NCI-H774 (cell line): ENCODE measurements around the gene BTBD16.

Source experiments
- DNase-seq: peaks from one replicate; lab custom pipeline; 2025; lab: John Stamatoyannopoulos, UW

BTBD16 gene

GRCh38 chr10:122294511-122295450 is 23.7 kb downstream of the BTBD16 start:
- no peak for DNase-seq

DNA sequence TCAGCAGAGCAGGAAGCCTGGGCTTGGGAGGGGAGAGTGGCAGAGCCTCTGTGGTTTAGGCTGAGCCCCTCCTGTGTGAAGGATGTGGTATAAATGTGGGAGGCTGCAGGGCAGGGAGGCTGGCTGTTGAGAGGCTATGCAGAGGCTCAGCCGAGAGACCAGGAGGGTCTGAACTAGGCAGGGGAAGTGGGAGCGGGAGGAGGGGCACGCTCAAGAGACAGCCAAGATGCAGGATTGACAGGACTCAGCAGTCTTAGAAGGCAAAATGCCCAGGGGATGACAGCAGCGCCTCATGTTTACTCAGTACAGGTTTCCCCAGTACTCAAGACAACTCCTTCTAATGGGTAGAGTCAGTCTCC is 24.3 kb downstream of the BTBD16 start:
- DNase-seq: no peak

GRCh38 chr10:122296363-122297120 is 25.4 kb downstream of the BTBD16 start:
- no peak for DNase-seq

DNA sequence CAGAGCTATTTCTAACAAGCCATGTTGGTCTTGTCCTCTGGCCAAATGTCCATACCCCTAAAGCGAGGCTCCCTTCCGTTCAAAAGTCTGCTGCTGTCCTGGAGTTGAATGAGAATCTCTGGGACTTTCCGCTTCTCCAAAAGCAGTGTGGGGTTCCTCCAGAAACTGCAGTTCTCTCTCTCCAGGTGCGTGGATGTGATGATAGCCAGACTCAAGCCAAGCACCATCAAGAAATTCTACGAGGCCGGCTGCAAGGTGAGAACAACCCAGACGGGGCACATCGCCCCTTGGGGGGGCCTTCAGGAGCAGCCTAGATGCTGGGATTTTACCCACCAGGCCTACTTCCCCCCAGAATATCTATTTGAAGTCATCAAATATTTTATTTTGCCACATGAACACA is 26.5 kb downstream of the BTBD16 start:
- no peak for DNase-seq

DNA sequence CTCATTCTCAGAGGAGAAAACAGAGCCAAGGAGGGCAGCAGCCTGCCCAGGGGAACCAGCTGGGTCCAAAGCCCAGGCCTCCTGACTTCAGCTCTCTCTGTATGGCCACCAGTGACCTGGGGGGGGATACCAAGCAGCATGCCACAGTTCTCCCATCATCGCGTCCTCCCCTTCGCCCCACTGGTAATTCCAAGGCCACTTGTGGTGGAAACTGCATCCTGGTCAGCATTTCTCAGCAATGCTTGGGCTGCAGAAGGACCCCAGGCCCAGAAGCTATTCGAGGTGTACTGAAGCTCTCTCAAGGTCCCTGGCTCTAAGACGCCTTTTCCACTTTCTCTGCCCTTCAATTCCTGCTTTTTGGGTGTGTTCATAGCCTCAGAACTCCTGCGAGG is 27.1 kb downstream of the BTBD16 start:
- DNase-seq: no peak

GRCh38 chr10:122298598-122299301 is 27.7 kb downstream of the BTBD16 start:
- DNase-seq: peak; percentile 33

DNA sequence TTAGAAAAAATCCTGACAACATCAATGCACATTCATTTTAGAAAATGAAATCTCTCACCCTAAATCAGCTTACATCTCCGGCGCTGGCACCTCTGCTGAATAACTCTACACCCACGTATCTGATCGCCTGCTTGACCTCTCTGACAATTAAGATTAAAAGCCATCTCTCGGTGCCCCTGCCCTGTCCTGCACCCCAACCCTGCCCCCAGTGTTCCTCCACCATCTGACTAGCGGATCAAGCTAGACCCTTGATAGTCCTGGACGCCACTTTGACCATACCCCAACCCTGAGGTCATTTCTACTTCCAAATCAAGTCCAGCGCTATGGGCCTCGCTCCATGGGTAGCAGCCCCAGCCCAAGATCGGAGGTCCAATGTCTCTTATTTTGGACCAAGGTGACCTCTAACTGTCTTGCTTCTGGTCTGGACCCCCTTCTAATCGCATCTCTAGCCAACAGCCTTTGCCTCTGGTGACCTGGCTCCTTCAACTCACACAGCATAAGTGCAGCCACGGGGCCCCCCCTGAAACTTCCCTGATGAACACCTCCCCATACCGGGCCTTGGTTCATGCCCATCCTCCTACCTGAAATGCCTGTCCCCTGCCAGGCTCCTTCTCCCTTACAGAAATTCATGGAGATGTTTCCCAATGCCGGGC is 28.5 kb downstream of the BTBD16 start:
- no peak for DNase-seq

DNA sequence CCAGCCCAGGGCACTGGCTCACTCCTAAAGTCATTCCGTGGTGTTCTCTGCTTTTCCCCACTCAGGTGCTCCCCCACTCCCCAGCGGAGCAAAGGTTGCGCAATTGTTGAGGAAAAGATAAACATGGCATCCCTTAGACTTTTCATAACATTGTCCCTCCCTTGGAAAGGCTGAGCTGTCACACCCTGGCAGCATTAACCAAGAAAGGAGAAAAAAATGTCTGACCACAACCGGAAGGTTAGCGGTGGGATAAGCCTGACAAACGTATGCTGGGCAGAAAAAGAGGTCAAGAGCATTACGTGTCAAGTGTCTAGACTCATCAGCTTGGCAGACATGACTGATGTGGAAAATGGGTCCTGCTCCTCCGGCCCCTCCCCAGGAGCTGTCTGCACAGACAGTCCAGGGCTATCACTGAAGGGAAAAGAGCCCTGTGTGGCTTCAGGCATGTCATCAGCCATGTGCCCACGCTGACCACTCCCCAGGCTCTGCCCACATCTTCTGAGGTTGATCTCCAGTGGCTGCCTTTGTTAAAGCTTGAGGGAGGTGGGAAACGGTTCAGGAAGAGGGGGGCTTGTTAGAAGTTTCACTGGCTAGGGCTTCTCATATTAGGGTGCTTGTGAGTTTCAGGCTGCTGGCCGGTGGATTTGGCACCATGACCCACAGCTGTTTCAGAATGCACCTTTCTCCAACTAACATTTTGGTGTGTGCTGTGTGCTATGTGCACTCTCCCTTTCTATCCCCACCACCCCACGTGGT is 30.1 kb downstream of the BTBD16 start:
- no peak for DNase-seq

DNA sequence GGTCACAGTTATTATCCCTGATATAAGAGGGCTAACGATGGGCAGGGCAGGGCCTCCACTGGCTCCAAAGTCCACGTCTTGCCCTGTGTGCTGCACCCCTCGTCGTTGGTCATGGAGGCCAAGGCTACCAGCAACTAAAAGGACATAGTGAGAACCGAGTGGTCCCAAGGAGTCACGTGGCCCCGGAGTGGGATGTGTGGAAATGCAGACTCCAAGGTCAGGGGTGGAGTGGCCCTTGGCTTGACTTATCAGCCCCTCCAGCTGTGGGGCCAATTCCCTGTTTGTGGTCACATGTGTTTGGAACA is 30.7 kb downstream of the BTBD16 start:
- DNase-seq: no peak

DNA sequence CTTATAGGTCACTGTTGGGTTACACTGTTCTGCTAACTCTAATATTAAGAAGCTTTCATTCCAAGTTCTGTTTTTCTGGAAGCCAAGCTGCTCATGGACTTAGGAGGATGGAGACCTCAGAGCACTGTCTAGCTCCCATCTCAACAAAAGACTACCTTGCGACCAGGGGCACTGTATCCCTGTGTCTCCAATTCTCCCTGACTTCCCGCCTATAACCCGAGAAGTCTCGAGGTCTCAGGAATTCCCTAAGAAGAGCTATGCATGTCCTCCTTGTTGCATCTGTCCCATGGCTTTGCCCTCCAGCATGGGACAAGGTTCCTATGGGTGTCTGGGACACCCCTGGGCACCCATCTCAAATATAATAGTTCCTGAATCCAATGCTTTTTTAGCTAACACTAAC is 31.2 kb downstream of the BTBD16 start:
- DNase-seq: no peak

DNA sequence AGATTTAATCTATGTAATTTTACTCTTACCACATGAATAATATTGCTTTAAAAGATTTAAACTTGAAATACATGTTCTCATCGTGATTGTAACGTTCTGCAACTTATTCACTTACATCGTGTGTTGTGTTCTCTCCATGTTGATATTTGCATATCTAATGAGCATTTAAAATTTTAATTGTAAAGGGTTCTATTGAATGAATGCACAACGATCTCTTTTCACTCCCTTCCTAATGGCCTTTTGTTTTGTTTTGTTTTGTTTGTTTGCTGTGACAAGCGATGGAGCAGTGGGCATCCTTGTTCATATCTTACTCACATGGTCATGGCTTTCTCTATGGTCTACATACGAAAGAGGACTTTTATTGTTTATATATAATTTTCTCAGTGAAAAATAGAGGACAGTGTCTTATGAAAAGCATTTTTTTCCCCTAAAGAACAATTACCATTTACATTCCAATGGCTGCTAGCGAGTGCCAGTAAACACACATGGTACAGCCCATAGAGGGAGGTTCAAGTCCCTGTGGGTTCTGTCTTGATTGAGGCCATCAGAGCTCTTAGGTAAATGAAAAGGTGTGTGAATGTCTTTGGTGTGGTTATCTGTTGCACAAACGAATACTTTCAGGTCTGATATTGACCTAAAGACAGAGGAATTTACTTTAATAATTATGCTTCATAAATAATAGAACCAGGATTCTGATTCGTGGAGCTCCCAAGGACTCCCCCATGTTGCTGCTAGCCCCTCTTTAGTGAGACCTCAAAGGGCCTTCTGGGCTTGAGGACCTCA is 32.4 kb downstream of the BTBD16 start:
- DNase-seq: no peak

GRCh38 chr10:122304054-122304579 is 33.0 kb downstream of the BTBD16 start:
- no peak for DNase-seq

DNA sequence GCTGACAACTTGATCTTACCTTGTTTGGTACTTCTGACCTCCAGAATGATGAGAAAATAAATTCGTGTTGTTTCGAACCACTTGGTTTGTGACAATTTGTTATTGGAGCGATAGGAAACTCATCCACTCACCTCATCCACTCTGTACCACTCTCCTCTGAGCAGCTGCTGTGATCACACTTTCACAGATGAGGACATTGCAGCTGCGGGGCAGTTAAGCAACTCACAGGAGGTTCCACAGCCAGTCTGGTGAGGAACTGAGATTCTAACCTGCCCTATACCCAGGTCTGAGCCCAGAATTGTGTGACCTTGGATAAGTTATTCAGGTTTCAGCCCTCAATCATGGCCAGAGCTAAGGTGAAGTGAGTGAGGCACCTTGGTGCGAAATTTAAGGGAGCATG is 35.2 kb downstream of the BTBD16 start:
- no peak for DNase-seq

- DNase-seq: no peak
Measured at GRCh38 chr10:122306744-122307143, 35.6 kb downstream of the BTBD16 start.

DNA sequence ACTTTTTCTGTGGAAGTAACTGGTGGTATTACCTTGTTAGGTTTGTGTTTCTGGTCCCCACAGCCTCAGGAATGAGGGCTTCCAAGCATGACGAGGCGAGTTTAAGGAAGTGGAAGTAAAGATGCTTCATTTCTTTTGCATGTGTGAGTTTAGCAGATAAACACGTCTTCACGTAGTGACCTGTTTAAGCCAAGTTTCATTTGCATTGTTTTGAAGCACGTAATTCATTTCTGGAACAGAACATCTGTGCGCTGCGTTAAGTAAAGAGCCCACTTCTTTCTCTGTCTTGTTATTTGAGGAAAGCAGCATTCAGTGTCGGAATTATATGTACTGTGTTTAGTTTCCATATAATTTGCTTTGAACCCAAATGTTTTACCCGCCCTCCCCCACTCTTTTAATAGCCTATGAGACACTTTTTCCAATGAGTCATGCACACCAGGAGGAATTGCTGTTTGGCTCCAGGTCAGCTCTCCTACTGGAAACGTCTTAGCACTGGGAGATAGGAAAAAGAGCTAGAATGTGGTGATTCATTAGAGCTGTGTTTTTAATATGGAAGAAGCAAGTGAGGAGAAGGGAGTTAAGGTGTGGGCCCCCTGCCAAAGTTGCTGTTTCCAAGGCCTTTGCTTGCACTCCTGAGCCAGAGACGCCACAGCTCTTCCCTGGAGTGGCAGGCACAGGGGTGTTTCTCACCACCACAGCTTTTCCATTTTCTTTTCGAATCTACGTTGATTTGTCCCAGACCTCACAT is 36.7 kb downstream of the BTBD16 start:
- no peak for DNase-seq

DNA sequence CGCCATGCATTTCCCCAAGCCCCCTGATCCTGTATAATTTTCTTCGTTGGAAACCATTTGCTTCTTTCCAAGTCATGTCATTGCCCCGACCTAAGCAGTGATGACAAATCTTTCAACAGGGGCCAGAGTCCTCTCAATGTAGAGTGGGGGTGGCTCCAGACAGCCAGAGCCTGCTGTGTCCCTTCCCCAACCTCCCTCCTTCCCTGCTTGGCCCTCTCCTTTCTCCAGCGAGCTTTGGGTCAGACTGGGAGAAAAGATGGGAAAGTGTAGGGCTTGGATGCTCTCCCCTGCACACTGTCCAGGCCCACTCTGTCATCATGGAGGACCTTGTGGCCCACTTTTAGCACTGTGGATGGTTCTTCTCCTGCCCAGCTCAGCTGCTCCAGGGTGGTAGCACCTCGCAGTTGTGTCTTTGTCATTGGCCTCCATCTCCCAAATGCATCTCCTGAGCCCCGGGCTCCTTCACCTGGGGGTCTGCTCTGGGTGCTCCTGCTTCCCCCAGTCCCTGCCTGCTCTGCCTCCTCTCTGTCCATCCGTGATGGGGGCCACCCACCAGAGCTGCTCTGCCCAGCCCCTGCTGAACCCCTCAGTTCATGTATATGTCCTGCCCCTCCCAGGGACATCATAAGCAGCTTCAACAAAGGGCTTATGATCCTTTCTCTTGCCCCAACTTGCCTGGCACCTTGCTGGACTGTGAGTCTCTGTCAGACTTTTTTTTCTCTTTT is 37.5 kb downstream of the BTBD16 start:
- DNase-seq: no peak

- no peak for DNase-seq
Measured at GRCh38 chr10:122310311-122311050, 39.4 kb downstream of the BTBD16 start.

GRCh38 chr10:122311051-122311410 is 39.9 kb downstream of the BTBD16 start:
- no peak for DNase-seq

DNA sequence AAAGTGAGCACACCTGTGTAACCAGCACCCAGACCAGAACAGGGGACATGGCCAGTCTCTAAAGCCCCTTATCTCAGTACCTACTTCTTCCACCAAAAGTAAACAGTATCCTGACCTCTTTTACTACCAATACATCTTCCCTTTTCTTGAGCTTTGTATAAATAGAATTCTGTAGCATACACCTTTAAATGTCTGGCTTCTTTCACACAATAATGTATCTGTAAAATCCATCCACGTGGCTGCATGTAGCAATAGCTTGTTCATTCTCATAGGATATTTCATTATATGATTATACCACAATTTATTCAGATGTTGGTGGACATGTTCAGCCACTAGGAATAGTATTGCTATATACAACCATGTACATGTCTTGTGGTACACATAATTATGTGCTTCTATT is 40.6 kb downstream of the BTBD16 start:
- DNase-seq: no peak
